ENCODE results near the gene ADAM15.

- TF ChIP-seq CTCF (IDR thresholded peaks at IDR 0.05): no peak
- no peak for TF ChIP-seq EP300 (IDR thresholded peaks at IDR 0.05)
Observed at GRCh38 chr1:155043301-155043702, 7.8 kb upstream of the ADAM15 start.

Data from esophagus muscularis mucosa (tissue), 3 donors.